Stimulated activated CD4-positive, alpha-beta T cell treated with anti-CD3 and anti-CD28 coated beads, Interleukin-12 subunit alpha, Interleukin-12 subunit beta, amount 100 ng/mL, for 24 hours (primary cell): ENCODE results near the gene CLDN15.
"Not testable (repeated sequence)": the region's sequence is repeated elsewhere in the genome, so short reads cannot be mapped to it uniquely, and the experiment has no call there.

ENCODE experiments used
- DNase-seq, 2 experiments: peaks; one replicate each; pipeline ENCODE4 v3.0.0-alpha.2; 2020; ENCODE audit warnings: low read depth in 2 of 2

Gene CLDN15

GRCh38 chr7:101200504-101200861 is 37.1 kb downstream of the CLDN15 start:
- DNase-seq = no peak

GRCh38 chr7:101199522-101199921 is 38.1 kb downstream of the CLDN15 start:
- not testable (repeated sequence) for DNase-seq

- no peak for DNase-seq
These were observed 39.1 kb downstream of the CLDN15 start for GRCh38 chr7:101198476-101198875.

- DNase-seq = no peak
These were observed 39.6 kb downstream of the CLDN15 start for GRCh38 chr7:101197991-101198390.

- DNase-seq = no peak
These were observed 41.7 kb downstream of the CLDN15 start for GRCh38 chr7:101195884-101196283.

- no peak for DNase-seq
These were observed 48.5 kb downstream of the CLDN15 start for GRCh38 chr7:101189109-101189508.

- DNase-seq = no peak
These were observed 50.7 kb downstream of the CLDN15 start for GRCh38 chr7:101186844-101187428.

- no peak for DNase-seq
These were observed 51.4 kb downstream of the CLDN15 start for GRCh38 chr7:101186194-101186593.

- no peak for DNase-seq
These were observed 52.3 kb downstream of the CLDN15 start for GRCh38 chr7:101185258-101185839.
